Upper lobe of right lung (tissue), 1 donor: ENCODE measurements around the gene ZNF536. TPM values are rescaled to one million over a fixed set of nuclear protein-coding genes. Genes with fewer than 3 reads are reported as not detected.

ENCODE experiments used
- ATAC-seq: fragments of 200-7000 bp; cut with Tn5 transposase; one replicate; pipeline ENCODE4 v1.9.1; 2020; ENCODE audit warnings: mild to moderate bottlenecking, moderate library complexity
- DNase-seq: peaks from one replicate; pipeline ENCODE4 v3.0.0-alpha.2; 2020
- H3K27ac ChIP-seq: fragments of 200-600 bp; one replicate; pipeline ENCODE4 v1.8.0; 2022
- H3K27me3 ChIP-seq: fragments of 200-600 bp; one replicate; pipeline ENCODE4 v1.8.0; 2022; ENCODE audit warnings: mild to moderate bottlenecking
- H3K36me3 ChIP-seq: fragments of 200-600 bp; one replicate; pipeline ENCODE4 v1.8.0; 2022
- H3K4me1 ChIP-seq: fragments of 200-600 bp; one replicate; pipeline ENCODE4 v1.8.0; 2022
- H3K4me3 ChIP-seq: fragments of 200-600 bp; one replicate; pipeline ENCODE4 v1.8.0; 2022; ENCODE audit warnings: mild to moderate bottlenecking
- H3K9me3 ChIP-seq: fragments of 200-600 bp; one replicate; pipeline ENCODE4 v1.8.0; 2022
- CTCF ChIP-seq: fragments of 200-600 bp; IDR thresholded peaks from one replicate; pipeline ENCODE4 v1.8.0; 2022; ENCODE audit warnings: antibody characterized with exemption
- intact Hi-C: fragments of 100-400 bp; cut with DNase I; formaldehyde crosslinking; loops from one replicate; pipeline ENCODE4 v1.11.0; 2022
- total RNA-seq: library from RNA; stranded (reverse); fragmentation: NEBNext Ultra II Directional; extraction: Animal tissue kit (Norgen Biotek cat#: 25700); gene quantifications from one replicate; pipeline ENCODE4 v1.2.1, GENCODE V29; 2021
- donor health status: DM: no; HTN: yes; CAD: no; lungs with severe emphysema.

The ZNF536 gene
- total RNA-seq, 1 donor from 2014 or later, result 0.09 TPM

- Histone ChIP-seq H3K4me1 (no peaks in the 10 kb centered on the region), H3K9me3 (no peaks in the 10 kb centered on the region), H3K27me3 (no peaks in the 10 kb centered on the region), H3K4me3 (no peak overlapping the region), H3K27ac (no peak overlapping the region), H3K36me3 (no peaks in the 10 kb centered on the region)
- no peak for TF ChIP-seq CTCF
- ATAC-seq (no peak), DNase-seq (no peak)
- intact Hi-C loops, result no loop called here
Measured at GRCh38 chr19:30543243-30543945, 171.2 kb downstream of the ZNF536 start.

GRCh38 chr19:30545752-30546151 lies 173.6 kb downstream of the ZNF536 start:
- no peaks in the 10 kb centered on the region for H3K36me3 ChIP-seq
- no peaks in the 10 kb centered on the region for H3K27me3 ChIP-seq
- no peak overlapping the region for H3K27ac ChIP-seq
- TF ChIP-seq CTCF, result no peak
- H3K4me1 ChIP-seq, result no peaks in the 10 kb centered on the region
- intact Hi-C loops, result no loop called here
- H3K4me3 ChIP-seq, result no peak overlapping the region
- no peak for DNase-seq
- H3K9me3 ChIP-seq, result no peaks in the 10 kb centered on the region
- no peak for ATAC-seq

GRCh38 chr19:30546332-30546731 lies 174.1 kb downstream of the ZNF536 start:
- TF ChIP-seq CTCF, result no peak
- Histone ChIP-seq H3K27me3 (no peaks in the 10 kb centered on the region), H3K36me3 (no peaks in the 10 kb centered on the region), H3K9me3 (no peaks in the 10 kb centered on the region), H3K4me3 (no peak overlapping the region), H3K27ac (no peak overlapping the region), H3K4me1 (no peaks in the 10 kb centered on the region)
- DNase-seq (no peak), ATAC-seq (no peak)
- intact Hi-C loops, result no loop called here

- no peak for TF ChIP-seq CTCF
- Histone ChIP-seq H3K36me3 (no peaks in the 10 kb centered on the region), H3K27me3 (no peaks in the 10 kb centered on the region), H3K4me1 (no peaks in the 10 kb centered on the region), H3K9me3 (no peaks in the 10 kb centered on the region), H3K4me3 (no peak overlapping the region), H3K27ac (no peak overlapping the region)
- DNase-seq, result no peak
- intact Hi-C loops, result no loop called here
- no peak for ATAC-seq
Measured at GRCh38 chr19:30547246-30547645, 175.1 kb downstream of the ZNF536 start.

GRCh38 chr19:30549151-30549550 lies 177.0 kb downstream of the ZNF536 start:
- no peaks in the 10 kb centered on the region for H3K36me3 ChIP-seq
- H3K4me3 ChIP-seq, result no peak overlapping the region
- no peak for TF ChIP-seq CTCF
- H3K27ac ChIP-seq, result no peak overlapping the region
- ATAC-seq (no peak), DNase-seq (no peak)
- H3K4me1 ChIP-seq, result no peaks in the 10 kb centered on the region
- H3K9me3 ChIP-seq, result no peaks in the 10 kb centered on the region
- intact Hi-C loops, result no loop called here
- H3K27me3 ChIP-seq, result no peaks in the 10 kb centered on the region

GRCh38 chr19:30551271-30551670 lies 179.1 kb downstream of the ZNF536 start:
- DNase-seq (no peak), ATAC-seq (no peak)
- no peak overlapping the region for H3K27ac ChIP-seq

More at GRCh38 chr19:30551271-30551670, 179.1 kb downstream of the ZNF536 start:
- no peaks in the 10 kb centered on the region for H3K27me3 ChIP-seq
- H3K4me3 ChIP-seq, result no peak overlapping the region
- no peaks in the 10 kb centered on the region for H3K36me3 ChIP-seq
- TF ChIP-seq CTCF, result no peak
- intact Hi-C loops, result no loop called here
- H3K4me1 ChIP-seq, result no peaks in the 10 kb centered on the region
- H3K9me3 ChIP-seq, result no peaks in the 10 kb centered on the region
